Stimulated activated CD8-positive, alpha-beta memory T cell treated with anti-CD3 and anti-CD28 coated beads, Interleukin-4, amount 100 ng/mL, for 24 hours (primary cell): ENCODE results near the gene TMC1.

Source experiments
- DNase-seq: peaks from one replicate; pipeline ENCODE4 v3.0.0-alpha.2; 2020; ENCODE audit warnings: low read depth

Gene TMC1

GRCh38 chr9:72615931-72616330 lies 94.5 kb downstream of the TMC1 start:
- DNase-seq, result no peak

- DNase-seq, result no peak
Observed at GRCh38 chr9:72618811-72619210, 97.4 kb downstream of the TMC1 start.

- DNase-seq, result no peak
Observed at GRCh38 chr9:72622186-72622585, 100.8 kb downstream of the TMC1 start.

GRCh38 chr9:72623156-72623555 lies 101.7 kb downstream of the TMC1 start:
- no peak for DNase-seq

GRCh38 chr9:72627147-72627546 lies 105.7 kb downstream of the TMC1 start:
- DNase-seq, result no peak

GRCh38 chr9:72627956-72628540 lies 106.6 kb downstream of the TMC1 start:
- DNase-seq, result no peak

- DNase-seq, result no peak
Observed at GRCh38 chr9:72633966-72634365, 112.6 kb downstream of the TMC1 start.

- no peak for DNase-seq
Observed at GRCh38 chr9:72635197-72635596, 113.8 kb downstream of the TMC1 start.

GRCh38 chr9:72636621-72637020 lies 115.2 kb downstream of the TMC1 start:
- no peak for DNase-seq

- DNase-seq, result no peak
Observed at GRCh38 chr9:72643651-72644050, 122.2 kb downstream of the TMC1 start.

GRCh38 chr9:72646061-72646460 lies 124.7 kb downstream of the TMC1 start:
- no peak for DNase-seq

- no peak for DNase-seq
Observed at GRCh38 chr9:72648324-72649126, 127.1 kb downstream of the TMC1 start.

- DNase-seq, result no peak
Observed at GRCh38 chr9:72649127-72649442, 127.7 kb downstream of the TMC1 start.

GRCh38 chr9:72650206-72650605 lies 128.8 kb downstream of the TMC1 start:
- no peak for DNase-seq

- no peak for DNase-seq
Observed at GRCh38 chr9:72656021-72656420, 134.6 kb downstream of the TMC1 start.

- no peak for DNase-seq
Observed at GRCh38 chr9:72657023-72657422, 135.6 kb downstream of the TMC1 start.

GRCh38 chr9:72658703-72659102 lies 137.3 kb downstream of the TMC1 start:
- DNase-seq, result no peak

- DNase-seq, result no peak
Observed at GRCh38 chr9:72661401-72662135, 140.2 kb downstream of the TMC1 start.

- DNase-seq, result no peak
Observed at GRCh38 chr9:72665421-72665820, 144.0 kb downstream of the TMC1 start.

GRCh38 chr9:72667181-72667580 lies 145.8 kb downstream of the TMC1 start:
- no peak for DNase-seq

- no peak for DNase-seq
Observed at GRCh38 chr9:72674961-72675360, 153.6 kb downstream of the TMC1 start.

- DNase-seq, result no peak
Observed at GRCh38 chr9:72675586-72675985, 154.2 kb downstream of the TMC1 start.

GRCh38 chr9:72680593-72681282 lies 159.3 kb downstream of the TMC1 start:
- no peak for DNase-seq
